NCI-H460 (cell line): ENCODE measurements around the gene TRIOBP. TPM values are rescaled to one million over a fixed set of nuclear protein-coding genes. Genes with fewer than 3 reads are reported as not detected.
"Not testable (repeated sequence)": the region's sequence is repeated elsewhere in the genome, so short reads cannot be mapped to it uniquely, and the experiment has no call there.

Source experiments
- DNase-seq: peaks from one replicate; pipeline ENCODE4 v3.0.0-alpha.2; 2016; ENCODE audit warnings: low read depth; ENCODE audit errors: extremely low read depth
- total RNA-seq: library from RNA; depleted of rRNA; stranded (reverse); fragments of >200 nt; shearing (Covaris generic); gene quantifications from 2 replicates; pipeline ENCODE4 v1.2.3, GENCODE V29; 2014

TRIOBP gene
- total RNA-seq, 1 experiment from 2014 or later, result 17.9 TPM

DNA sequence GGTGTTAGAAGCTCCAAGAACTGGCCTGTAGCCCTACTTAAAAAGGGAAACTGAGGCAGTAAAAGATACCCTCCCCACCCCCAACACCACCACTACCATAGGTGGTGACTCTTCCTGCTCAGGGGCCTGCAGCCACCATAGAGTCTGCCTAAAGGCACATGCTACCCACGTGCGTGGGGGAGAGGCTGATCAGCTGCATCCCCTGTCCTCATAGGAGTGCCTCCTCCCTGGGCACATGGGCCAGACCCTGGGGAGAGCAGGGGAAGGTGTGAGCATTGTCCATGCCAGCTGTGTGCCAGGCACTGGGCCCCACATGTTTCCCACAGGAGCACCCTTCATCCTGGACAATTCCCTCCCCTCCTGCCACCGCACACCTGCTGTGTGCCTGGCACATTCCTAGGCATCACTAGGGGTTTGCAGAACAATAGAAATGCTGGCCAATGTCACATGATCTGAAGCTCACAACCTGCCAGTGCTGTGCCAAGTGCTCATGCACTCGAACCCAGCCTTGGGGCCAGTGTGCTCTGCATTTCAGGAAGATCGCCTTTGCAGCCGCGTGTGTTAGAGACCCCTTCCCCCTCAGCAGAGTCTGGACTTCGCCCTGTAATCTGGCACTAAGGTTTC lies 69.2 kb downstream of the TRIOBP start:
- no peak for DNase-seq

- DNase-seq, result no peak
Measured at GRCh38 chr22:37768273-37768672, 71.4 kb downstream of the TRIOBP start.

GRCh38 chr22:37769056-37769455 lies 72.2 kb downstream of the TRIOBP start:
- no peak for DNase-seq

DNA sequence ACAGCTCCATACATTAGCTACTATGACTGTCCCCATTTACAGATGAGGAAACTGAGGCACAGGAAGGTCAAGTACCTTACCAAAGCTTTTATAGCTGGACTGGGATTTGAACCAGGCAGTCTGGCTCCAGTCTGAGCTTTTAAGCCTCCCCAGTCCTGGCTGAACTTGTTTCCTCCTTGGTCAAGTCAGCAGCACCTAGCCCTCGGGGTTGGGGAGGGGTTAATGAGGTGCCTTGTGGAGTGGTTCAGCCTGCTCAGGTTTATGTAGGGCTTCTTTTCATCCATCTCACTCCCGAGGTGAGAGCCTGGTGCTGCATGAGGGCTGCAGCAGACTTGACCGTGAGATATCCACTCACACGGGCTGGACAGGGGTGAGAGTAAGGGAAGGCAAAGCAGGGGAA lies 74.2 kb downstream of the TRIOBP start:
- no peak for DNase-seq

- DNase-seq, result no peak
Measured at GRCh38 chr22:37771702-37772427, 75.0 kb downstream of the TRIOBP start.

GRCh38 chr22:37774728-37775127 lies 77.9 kb downstream of the TRIOBP start:
- DNase-seq, result no peak

DNA sequence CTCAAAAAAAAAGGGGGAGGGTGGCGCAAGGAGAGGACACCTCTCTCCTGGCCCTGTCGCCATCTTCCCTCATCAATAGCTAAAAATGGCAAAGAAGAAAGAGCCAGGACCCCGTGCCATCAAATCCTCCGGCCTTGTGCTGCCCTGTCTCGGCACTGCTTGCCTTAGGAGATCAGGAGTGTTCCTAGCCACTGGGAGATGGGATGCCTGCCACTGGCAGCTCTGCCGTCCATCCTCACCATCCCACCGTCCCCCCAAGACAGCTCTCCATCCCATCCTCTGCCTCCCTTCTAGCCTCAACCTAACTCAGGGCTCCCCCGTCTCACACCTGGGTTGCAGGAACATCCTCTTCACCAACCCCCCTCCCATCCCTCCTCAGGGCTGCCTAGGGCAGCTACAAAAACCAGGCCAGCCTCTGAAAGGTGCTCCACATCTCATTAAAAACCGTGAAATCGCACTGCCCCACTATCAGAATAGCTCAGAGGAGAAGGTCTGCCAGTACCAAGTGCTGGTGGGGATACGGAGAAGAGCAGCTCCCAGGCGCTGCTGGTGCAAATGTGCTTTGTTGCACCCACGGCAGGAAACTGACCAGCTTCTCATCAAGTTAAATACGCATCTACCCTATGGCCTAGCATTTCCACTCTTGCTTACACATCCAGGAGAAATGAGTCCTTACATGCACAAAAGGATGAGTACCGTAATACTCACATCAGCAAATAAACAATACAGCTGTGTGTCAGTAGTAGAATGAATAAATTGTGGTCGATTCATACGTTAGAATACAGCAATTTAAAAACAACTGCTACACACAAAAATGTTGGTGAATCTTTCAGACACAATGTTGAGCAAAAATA lies 79.2 kb downstream of the TRIOBP start:
- DNase-seq, result no peak

GRCh38 chr22:37776639-37777005 lies 79.8 kb downstream of the TRIOBP start:
- no peak for DNase-seq

DNA sequence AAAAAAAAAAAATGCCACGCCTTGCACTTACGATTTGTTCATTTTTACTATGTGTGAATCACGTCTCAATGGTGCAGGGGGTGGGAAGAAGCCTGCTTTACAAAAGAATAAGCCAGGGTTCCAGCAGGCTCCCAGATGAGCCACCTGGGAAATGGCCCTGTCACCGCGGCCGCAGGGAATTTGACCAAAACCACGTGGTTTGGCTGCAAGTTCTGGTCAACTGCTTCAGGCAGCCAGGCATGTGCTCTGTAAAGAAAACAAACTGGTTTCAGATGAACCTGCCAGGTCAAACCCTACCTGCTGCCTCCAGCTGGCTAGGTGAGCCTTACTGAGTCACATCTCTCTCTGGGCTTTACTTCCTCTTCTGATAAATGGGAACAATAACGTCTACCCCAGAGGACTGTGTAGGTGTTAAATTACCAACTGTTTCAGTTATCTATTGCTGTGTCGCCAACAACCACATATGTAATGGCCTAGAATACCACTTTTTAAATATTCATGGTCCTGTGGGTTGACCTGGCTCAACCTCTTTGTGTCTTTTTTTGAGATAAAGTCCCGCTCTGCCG lies 80.4 kb downstream of the TRIOBP start:
- no peak for DNase-seq

DNA sequence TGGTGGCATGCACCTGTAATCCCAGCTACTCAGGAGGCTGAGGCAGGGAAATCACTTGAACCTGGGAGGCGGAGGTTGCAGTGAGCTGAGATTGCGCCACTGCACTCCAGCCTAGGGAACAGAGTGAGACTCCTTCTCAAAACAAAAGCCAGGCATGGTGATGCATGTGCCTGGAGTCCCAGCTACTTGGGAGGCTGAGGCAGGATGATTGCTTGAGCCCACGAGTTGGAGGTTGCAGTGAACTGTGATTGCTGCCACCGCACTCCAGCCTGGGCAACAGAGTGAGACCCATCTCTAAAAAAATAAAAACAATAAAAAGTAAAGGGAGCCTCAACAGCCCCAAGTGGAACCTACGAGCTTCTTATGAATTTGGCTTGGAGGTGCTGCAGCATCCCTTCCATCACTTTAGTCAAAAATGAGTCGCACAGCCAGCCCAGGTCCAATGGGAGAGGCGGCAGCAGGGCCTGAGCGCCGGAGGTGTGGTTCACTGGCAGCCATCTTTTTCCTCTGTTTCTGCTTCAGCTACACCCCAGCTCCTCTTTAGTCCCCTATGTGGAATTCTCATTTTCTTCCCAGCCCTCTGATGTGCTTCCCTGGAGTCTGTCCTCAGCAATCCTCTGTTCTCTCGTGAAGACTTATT lies 81.6 kb downstream of the TRIOBP start:
- DNase-seq, result no peak

- no peak for DNase-seq
Measured at GRCh38 chr22:37781434-37782059, 84.7 kb downstream of the TRIOBP start.

DNA sequence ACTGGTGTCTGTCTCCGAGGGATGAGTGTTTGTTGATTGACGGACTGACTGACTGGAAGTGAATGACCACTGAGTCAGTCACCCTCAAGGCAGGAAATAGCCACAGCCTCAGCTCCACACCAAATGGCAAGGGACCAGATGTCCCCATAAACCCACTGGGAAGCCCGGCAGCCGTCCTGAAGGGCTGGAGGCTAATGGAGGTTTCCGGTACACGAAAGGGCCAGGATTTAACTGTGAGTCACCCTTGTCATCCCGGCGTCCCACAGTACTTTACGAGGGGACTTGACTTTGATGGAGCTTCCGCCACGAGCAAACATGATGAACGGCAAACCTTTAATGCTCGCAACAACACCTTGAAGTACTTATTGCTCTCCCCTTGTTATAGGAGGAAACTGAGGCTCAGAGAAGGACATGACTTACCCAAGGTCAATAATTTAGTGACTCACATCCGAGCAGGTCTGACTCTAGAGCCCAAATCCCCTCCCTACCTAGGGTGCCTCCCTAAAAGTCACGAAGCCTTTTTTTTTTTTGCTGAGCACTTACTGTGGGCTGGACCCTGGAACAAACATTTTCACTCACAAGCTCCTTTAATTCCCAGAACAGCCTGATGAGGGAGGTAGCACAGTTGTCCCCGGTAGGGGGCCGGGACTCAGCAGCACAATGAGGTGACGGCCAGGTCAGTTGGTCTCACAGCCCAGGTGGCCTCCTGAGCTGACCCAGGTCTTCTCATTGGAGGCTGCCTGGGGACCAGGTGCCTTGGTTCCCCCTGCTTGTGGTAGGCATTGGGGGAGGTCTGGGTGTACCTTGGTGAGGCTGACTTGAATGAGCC lies 85.7 kb downstream of the TRIOBP start:
- no peak for DNase-seq

- DNase-seq, result no peak
Measured at GRCh38 chr22:37784829-37785495, 88.1 kb downstream of the TRIOBP start.

GRCh38 chr22:37790234-37790633 lies 93.4 kb downstream of the TRIOBP start:
- no peak for DNase-seq

GRCh38 chr22:37792494-37792893 lies 95.6 kb downstream of the TRIOBP start:
- DNase-seq, result no peak

DNA sequence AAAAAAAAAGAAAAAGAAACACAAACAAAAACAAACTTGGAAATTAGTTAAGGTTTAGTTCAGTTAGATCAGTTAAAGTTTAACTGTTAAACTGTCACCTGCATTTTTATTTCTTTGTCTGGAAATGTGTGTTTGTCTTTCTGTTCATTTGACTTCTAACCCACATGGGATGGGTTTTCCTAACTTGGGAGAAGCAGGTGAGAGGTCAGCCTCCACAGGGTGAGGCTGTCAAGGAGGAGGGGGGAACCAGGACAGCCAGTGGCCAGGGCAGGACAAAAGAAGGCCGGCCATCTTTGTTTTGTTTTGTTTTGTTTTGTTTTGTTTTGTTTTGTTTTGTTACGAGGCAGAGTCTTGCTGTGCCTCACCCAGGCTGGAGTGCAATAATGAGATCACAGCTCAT lies 97.5 kb downstream of the TRIOBP start:
- no peak for DNase-seq

DNA sequence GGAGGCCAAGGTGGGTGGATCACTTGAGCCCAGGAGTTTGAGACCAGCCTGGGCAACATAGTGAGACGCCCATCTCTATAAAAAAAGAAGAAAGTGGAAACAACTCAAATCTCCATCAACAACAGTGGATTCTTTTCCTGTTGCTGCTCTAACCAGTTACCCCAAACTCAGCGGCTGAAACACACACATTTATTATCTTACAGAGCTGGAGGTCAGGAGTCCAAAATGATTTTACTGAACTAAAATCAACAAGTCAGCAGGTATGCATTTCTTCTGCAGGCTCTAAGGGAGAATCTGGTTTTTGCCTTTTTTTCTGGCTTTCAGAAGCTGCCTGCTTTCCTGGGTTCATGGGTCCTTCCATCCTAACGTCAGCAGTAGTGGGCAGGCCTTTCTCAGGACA lies 99.2 kb downstream of the TRIOBP start:
- no peak for DNase-seq

DNA sequence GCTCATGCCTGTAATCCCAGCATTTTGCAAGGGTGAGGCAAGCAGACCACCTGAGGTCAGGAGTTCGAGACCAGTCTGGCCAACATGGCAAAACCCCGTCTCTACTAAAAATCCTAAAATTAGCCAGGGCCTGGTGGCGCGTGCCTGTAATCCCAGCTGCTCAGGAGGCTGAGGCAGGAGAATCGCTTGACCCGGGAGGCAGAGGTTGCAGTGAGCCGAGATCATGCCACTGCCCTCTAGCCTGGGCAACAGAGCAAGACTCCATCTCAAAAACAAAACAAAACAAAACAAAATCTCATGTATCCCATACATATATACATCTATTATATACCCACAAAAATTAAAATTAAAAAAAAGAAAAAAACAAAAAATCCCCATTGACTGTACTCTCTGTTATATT lies 100.4 kb downstream of the TRIOBP start:
- not testable (repeated sequence) for DNase-seq
